Measurements from ENCODE around the gene PPARA.
"Not testable (repeated sequence)": the region's sequence is repeated elsewhere in the genome, so short reads cannot be mapped to it uniquely, and the experiment has no call there.

The PPARA gene

DNA sequence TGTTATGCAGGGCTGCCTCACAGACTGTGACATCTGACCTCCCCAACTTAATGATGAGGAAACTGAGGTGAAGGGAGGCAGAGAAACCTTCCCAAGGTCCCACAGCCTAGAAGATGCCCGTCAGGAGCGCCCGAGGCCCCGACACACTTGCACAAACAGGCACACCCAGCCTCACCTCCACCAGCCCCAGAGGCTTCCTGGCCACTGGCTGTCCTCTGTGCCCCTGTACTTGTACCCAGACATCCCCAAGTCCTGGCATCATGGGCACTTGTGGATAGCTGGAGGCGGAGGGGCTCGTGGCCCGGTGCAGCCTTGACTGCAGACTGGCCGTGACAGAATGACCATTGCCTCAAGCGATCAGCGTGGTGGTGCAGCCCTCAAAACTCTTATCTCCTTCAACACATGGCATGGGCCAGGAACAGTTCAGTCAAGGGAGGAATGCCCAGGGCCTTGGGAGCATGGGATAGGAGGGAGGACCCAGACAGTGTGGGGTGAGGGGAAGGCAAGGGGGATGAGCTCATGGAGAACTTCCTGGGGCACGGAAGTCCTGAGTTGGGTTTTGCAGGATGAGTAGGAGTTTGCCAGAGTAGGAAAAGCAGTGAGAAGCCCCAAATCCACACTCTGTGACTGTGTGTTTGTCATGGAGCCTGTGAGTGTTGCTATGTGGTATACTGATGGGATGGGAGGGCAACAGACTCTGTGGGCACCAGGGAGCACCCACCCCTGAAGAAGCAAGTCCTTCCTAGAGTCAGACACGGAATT lies 25.8 kb upstream of the PPARA start:
- in situ Hi-C loops (cut with HindIII; ENCODE audit: low pct_ligation_motif_present, low pct_unique_long_range_greater_than_20kb, low sequenced_read_pairs) = no loop called here
- DNase-seq = no peak

DNA sequence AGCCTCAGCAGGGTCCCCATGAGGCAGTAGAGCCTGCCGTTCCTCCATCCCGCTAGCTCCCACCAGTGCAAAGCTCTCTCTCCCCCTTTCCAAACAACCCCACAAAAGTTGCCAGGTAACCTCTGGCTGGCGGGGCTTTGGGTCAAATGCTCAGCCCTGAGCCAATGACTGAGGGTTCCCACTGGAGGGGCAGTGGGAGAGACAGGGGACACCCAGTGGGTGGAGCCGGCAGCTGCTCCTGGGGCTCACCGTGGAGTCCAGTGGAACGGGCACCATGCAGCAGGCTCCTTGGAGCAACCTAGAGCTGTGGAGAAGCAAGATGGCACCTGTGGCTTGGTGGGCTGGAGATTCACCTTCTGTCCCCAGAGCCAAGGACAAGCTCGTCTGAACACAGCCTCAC lies 25.0 kb upstream of the PPARA start:
- in situ Hi-C loops (cut with HindIII; ENCODE audit: low pct_ligation_motif_present, low pct_unique_long_range_greater_than_20kb, low sequenced_read_pairs) = no loop called here

DNA sequence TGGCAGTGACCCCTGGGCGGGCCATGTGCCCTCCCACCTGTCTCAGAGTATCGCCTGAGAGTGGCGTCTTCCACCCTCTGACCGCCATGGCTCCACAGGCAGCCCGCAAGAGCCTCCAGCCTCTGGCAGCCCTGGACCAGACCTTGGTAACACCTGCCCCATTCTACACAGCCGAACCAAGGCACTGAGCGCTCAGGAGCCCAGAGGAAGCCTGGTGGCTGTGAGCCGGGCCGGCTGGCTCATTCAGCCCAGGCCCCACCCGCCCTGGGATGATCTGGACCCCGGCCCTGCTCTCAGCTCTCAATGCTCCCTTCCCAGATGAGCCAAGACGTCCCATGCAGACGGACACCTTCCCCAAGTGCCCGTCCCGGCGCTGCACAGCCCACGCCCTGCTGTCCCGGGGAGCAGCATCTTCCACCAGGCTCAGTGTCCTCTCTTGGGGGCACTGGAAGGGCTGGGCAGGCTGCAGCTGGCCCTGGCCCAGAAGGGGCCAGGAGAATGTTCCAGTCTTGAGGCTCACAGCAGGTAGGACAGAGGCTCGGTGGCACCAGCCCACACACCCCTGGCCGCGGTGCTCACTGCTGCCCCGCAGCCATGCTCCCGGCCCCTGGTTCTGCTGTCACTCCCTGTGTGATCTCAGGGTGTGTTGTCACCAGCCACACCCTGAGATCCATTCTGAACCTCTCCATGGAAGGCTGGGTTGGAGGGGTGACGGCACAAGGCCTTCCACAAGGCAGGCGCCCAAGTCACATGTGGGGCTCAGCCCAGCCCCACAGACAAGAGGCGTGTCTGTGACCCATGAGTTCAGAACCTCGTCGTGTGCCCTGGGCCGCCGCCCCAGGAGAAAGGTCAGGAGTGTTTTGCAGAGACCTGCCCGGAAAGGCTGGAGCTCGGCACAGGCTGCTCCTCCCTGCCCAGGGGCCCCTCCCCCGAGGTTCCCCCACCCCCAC lies 24.2 kb upstream of the PPARA start:
- DNase-seq = no peak
- in situ Hi-C loops (cut with HindIII; ENCODE audit: low pct_ligation_motif_present, low pct_unique_long_range_greater_than_20kb, low sequenced_read_pairs) = no loop called here

More for the DNA sequence above, 25.0 kb upstream of the PPARA start:
- no peak for DNase-seq

DNA sequence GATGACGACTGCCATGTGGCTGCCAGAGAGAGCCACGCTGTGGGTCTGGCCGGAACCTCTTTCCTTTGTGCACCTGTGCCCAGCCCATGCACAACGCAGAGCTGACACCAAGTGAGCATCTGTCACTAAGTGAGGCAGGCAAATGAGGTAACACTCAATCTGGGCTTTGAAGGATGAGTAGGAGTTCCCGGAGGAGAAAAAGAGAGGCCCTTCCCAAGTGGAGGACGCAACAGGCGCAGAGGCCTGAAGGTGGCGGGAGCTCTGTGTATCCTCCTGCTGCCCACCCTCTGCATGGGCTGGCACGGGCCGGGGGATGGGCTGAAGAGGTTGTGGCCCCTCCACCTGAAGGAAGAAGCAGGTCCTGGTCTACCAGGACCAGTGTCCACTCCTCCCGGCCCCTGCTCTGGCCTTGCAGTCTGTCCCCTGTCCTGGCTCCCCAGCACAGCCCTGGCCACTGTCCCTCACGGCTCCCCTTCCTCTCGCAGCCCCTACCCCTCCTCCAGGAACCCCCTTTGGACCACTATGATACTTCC lies 23.4 kb upstream of the PPARA start:
- DNase-seq = no peak
- in situ Hi-C loops (cut with HindIII; ENCODE audit: low pct_ligation_motif_present, low pct_unique_long_range_greater_than_20kb, low sequenced_read_pairs) = no loop called here

DNA sequence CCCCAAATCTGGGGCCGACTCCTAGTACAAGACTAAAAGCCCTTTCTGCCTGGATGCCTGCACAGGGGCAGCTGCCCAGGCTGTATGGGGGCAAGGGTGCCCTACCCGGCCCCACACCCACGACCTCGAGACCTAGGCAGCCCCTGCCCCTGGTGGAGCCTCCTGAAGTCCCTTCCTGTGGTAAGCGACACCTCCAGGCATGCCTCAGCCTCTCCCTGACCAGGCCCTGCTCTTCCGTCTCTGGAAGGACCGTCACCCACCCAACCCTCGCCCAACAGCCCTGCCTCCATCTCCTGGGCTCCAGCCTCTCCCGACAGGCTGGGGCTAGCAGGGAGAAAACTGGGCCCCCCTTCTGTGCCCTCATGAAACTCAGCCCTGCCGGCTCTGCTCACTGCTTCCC lies 22.8 kb upstream of the PPARA start:
- in situ Hi-C loops (cut with HindIII; ENCODE audit: low pct_ligation_motif_present, low pct_unique_long_range_greater_than_20kb, low sequenced_read_pairs) = no loop called here
- DNase-seq = no peak

DNA sequence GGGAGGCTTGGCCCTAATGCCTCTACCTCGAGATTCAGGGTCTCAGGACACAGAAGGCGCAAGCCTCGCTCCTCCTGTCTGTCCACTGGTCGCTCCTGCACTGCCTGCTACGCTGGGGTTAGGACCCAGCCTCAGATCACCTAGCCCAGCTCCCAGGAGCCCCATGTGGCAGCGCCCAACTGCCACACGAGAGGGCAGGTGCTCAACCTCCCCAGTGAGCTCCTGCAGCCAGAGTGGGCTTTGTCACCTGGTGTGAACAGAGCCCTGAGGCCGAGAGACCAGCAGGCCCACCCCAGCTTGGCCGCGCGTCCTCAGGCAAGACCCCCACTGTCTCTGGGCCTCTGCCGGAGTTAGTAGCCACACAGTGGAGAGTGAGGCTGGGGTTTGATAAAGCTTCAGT lies 21.7 kb upstream of the PPARA start:
- no peak for DNase-seq
- in situ Hi-C loops (cut with HindIII; ENCODE audit: low pct_ligation_motif_present, low pct_unique_long_range_greater_than_20kb, low sequenced_read_pairs) = no loop called here

DNA sequence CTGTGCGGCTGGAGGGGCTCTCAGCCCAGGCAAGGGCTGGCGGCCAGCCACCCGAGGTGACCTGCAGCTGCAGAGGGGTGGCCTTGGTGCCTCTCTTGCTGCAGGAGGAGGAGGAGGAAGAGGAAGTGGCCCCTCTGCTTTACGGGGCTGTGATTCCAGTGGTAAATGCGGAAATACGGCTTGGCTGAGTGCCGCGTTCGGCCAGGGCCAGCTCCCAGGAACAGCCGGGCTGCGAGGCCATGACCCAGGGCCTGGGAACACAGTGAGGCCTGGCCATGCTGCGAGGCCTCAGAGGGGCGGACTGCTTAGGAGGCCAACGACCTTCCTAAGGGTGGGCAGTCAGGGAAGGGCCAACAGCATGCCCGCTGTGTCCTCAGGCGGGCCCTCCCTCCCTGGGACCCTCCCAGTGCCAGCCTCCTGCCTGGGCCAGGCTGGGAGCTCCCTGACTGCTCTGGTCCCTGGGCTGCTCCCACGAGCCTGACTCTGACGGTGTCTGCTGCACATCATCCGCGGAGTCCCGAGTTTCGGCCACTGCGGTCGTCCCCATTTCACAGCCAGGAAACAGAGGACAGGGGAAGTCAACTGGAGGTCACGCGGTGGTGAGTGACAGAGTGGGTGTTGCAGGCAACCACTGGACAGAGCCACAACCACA lies 20.8 kb upstream of the PPARA start:
- in situ Hi-C loops (cut with HindIII; ENCODE audit: low pct_ligation_motif_present, low pct_unique_long_range_greater_than_20kb, low sequenced_read_pairs) = no loop called here
- DNase-seq = no peak

DNA sequence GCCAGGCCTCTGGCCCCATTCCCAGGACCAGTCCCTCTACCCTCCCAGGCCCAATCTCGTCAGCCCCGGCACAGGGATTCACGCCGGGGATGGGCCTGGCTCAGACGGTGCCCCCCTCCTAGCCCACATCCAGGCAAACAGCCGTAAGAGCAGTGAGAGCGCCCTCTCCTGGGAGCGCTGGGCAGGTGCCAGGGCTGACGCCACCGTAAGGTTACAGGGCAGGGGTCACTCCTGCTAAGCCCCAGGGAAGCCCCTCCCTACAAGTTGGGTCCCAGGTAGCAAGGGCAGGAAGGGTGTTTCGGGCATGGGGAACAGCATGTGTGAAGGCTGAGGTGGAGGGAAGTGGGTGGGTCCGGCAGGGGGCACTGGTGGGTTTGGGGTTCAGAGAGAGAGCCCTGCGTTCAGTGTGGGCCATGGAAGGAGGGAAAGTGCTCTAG lies 19.2 kb upstream of the PPARA start:
- in situ Hi-C loops (cut with HindIII; ENCODE audit: low pct_ligation_motif_present, low pct_unique_long_range_greater_than_20kb, low sequenced_read_pairs) = no loop called here
- no peak for DNase-seq

DNA sequence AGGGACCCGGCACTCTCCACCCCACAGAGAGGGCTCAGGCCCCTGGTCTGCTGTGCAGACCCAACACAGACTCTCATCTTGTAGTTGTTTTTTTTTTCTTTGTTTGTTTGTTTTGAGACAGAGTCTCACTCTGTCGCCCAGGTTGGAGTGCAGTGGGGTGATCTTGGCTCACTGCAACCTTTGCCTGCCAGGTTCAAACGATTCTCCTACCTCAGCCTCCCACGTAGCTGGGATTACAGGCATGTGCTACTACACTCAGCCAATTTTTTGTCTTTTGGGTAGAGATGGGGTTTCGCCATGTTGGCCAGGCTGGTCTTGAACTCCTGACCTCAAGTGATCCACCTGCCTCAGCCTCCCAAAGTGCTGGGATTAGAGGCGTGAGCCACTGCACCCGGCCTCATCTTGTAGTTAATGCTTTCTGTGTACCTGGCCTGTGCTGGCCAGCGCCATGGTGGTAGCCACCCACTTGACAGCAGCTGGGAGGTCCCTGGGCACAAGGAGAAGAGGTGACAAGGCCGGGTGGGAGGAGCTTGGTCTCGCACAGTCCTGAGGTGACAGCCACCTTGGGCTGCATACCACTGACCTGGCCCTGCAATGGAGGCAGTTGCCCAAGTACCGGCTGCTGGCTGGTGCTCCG lies 18.0 kb upstream of the PPARA start:
- in situ Hi-C loops (cut with HindIII; ENCODE audit: low pct_ligation_motif_present, low pct_unique_long_range_greater_than_20kb, low sequenced_read_pairs); DNase-seq: not testable (repeated sequence)

DNA sequence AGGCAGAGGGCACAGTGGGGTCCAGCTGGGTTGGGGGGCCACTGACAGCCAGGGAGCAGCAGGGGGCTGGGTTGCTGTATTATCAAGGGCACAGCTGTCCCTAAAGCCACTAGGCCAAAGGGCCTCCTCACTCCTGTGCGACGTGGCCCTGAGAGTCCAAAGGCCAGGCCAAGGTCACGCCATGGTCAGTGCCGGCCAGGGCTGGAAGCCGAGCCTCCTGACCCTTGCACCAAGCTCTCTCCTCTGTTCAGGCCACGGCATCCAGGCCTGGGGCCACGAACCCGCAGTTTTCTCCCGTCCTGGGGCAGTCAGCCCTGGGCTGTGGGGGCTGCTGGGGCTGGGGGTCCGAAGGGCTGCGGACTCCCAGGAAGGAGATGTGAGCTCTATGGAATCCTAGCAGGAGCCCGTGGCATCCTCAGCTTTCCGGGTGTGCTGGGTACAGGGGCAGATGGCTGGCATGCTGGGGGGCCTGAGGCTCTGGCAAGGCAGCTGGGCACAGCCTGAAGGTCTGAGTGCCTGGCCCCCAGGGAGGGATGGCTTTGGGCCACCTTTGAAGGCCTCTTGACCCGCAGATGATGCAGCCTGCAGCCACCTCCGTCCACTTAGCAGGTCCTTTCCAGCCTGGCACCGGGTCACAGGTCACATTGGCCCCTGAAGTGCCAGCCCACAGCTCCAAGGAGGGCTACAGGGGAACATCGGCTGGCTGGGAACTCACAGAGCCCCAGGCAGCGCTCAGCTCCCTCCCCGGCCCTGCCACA lies 17.3 kb upstream of the PPARA start:
- in situ Hi-C loops (cut with HindIII; ENCODE audit: low pct_ligation_motif_present, low pct_unique_long_range_greater_than_20kb, low sequenced_read_pairs) = no loop called here
- no peak for DNase-seq

DNA sequence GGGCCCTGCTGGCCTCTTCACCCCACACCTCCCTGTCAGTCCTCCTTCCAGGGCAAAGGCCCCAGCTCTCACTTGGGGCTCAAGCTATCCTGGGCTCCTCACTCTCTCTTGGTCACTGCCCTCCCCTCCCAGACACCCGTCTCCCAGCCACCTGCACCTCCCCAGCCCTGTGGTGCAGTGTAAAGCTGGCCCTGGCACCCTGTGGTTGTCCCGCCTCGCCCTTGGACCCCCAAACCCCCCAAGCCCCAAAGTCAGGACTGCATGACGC lies 16.8 kb upstream of the PPARA start:
- in situ Hi-C loops (cut with HindIII; ENCODE audit: low pct_ligation_motif_present, low pct_unique_long_range_greater_than_20kb, low sequenced_read_pairs) = no loop called here
- no peak for DNase-seq

DNA sequence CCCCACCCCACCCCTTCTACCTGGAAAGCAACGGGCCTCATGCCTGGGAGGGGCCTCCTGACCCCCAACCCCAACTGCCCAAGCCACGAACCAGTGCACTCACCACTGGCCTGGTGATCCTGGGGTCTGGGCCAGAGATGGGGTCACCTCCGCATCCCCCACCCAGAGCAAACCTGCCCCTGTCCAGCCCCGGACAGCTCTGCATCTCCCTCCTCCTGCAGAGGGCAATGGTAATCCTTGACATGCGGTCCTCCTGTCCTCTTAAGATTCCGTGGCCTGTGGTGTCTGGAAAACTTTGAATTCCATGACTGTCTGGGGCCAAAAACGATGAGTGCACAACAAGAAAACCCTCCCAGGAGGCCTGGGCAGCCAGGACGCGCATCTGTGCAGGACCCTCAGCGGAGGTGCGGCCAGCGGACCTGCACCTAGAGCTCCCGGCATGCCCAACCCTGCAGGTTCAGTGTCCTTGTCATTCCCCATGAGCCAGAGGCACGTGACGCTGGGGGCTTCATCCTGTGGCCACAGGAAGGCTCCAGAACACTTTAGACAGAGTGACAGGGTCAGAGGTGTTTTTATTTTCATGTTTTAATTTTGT lies 16.1 kb upstream of the PPARA start:
- in situ Hi-C loops (cut with HindIII; ENCODE audit: low pct_ligation_motif_present, low pct_unique_long_range_greater_than_20kb, low sequenced_read_pairs) = no loop called here
- no peak for DNase-seq

DNA sequence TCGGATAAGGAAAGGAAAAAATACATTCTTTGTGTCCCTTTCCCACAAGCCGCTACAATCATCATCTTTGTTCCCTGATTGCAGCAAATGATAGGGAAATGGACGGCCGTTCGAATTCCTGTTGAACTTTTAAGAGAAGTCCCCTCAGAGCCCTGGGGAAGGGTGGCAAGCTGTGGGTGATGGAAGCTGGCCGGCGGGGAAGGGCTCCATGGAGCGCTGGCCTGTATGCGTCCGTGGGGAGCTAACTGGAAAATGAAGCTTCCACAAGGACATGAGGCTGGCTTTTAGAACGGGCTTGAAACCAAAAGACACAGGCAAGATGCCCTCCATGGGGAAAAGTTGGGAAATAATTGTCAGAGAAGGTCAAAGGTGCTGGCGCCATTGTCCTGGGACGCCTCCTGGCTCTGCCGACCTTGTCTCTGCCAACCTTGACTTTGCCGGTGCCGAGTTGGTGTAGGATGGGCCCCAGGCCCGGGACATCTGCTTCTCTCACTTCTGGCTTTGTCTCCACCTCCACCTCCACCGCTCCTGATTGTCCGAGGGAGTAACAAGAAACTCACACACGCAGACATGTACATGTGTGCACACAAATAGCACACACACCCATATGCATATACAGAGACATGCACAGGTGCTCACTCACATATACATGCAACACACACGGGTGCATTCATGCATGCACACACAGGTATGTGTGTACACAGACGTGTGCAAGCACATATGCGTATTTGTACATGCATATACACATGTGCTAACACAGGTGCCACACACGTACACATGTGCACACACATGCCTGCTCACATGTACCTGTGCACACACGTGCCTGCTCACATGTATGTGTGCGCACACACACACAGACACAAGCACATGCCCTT lies 14.5 kb upstream of the PPARA start:
- in situ Hi-C loops (cut with HindIII; ENCODE audit: low pct_ligation_motif_present, low pct_unique_long_range_greater_than_20kb, low sequenced_read_pairs) = no loop called here
- no peak for DNase-seq

DNA sequence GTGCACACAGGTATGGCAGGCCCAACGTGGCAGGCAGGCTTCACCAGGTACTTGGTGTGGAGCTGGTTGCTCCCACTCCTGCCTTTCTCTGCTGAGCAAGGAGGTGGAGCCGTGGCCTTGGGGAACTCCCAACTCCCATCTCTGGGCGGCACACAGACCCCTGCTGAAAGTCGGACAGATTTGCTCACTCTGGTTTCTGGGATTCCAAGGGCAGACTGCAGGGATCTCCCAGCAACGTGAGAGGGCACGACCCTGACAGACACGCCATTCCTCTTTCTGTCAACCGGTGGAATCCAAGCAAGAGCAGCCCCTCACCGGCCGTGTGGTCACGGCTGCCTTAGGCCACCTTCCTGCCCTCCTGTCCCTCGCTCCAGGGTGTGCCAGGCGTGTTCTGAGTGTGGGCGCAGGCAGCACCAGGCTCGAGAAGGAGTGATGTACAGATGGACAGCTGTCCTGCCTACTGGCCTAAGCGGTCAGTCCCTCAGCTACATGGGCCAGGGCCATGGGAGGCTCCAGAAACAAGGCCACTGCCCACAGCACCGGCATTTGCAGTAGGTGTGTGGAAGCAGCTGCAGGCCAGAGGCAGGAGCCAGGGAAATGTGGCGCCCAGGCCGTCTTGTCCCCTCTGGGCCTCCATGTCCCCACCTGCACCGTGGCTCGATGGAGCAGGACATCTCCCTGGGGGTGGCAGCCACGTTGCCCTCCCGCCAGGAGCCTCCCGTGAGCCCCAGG lies 13.7 kb upstream of the PPARA start:
- DNase-seq = no peak
- in situ Hi-C loops (cut with HindIII; ENCODE audit: low pct_ligation_motif_present, low pct_unique_long_range_greater_than_20kb, low sequenced_read_pairs) = no loop called here

DNA sequence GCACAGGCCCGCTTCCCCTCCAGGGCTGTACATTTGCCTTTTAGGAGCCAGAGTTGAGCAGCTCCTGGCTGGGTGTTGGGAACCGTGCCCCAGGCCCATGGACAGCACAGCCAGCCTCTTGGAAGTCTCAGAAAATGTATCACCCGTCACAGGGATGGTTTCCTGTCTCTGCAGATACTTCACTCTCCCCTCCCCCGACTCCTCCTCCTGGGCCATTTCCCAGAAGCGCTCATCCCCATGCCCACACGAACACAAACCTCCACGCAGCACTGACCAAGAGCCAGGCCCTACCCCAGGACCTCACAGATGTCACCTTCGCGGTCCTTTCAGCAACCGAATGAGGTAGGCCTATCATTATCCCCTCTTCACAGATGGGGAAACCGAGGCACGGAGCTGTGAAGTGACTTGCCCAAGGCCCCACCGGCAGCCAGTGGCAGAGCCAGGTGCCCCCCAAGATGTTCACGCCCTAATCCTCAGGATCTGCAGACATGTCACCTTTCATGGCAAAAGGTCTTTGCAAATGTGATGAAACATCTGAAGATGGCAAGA lies 13.0 kb upstream of the PPARA start:
- DNase-seq = no peak
- in situ Hi-C loops (cut with HindIII; ENCODE audit: low pct_ligation_motif_present, low pct_unique_long_range_greater_than_20kb, low sequenced_read_pairs) = no loop called here
